HCT116 (cell line): ENCODE results near the gene ADAM11.

ENCODE experiments used
- CEBPB ChIP-seq: IDR thresholded peaks from 2 replicates; pipeline ENCODE4 v1.6.1; 2012; ENCODE audit warnings: low read depth
- CTCF ChIP-seq, 3 experiments: fragments of 200-600 bp in 1 of 3; sonication (generic) in 1 of 3; IDR thresholded peaks in 2 of 3; conservative IDR thresholded peaks in 1 of 3; 2 replicates each; pipeline ENCODE4 v1.5.1; 2012 to 2017; ENCODE audit warnings: low read depth in 2 of 3, low read length in 2 of 3, antibody characterized with exemption in 1 of 3, borderline replicate concordance in 1 of 3, control low read depth in 1 of 3, mild to moderate bottlenecking in 1 of 3, mixed read lengths in 1 of 3, mixed run types in 1 of 3, moderate library complexity in 1 of 3; ENCODE audit not compliant: insufficient read depth in 1 of 3
- EZH2 ChIP-seq: fragments of 200-600 bp; sonication (generic); IDR thresholded peaks from 2 replicates; pipeline ENCODE4 v1.6.1; 2017; ENCODE audit warnings: antibody characterized with exemption, mixed run types
- EZH2phosphoT487 ChIP-seq: fragments of 200-600 bp; IDR thresholded peaks from 2 replicates; pipeline ENCODE4 v1.6.1; 2018; ENCODE audit warnings: antibody characterized with exemption, borderline replicate concordance
- FOSL1 ChIP-seq: IDR thresholded peaks from 2 replicates; pipeline ENCODE4 v1.6.1; 2012; ENCODE audit warnings: low read depth
- MAX ChIP-seq: IDR thresholded peaks from 2 replicates; pipeline ENCODE4 v1.6.1; 2012
- POLR2A ChIP-seq: IDR thresholded peaks from 2 replicates; pipeline ENCODE4 v1.7.0; 2011; ENCODE audit warnings: borderline replicate concordance; ENCODE audit not compliant: insufficient read depth, insufficient read length; ENCODE audit errors: extremely low read depth
- POLR2AphosphoS5 ChIP-seq: IDR thresholded peaks from 2 replicates; pipeline ENCODE4 v1.6.1; 2011; ENCODE audit warnings: mild to moderate bottlenecking, low read depth, low read length, moderate library complexity
- RAD21 ChIP-seq: IDR thresholded peaks from 2 replicates; pipeline ENCODE4 v1.6.1; 2012; ENCODE audit warnings: low read depth, mild to moderate bottlenecking
- SP1 ChIP-seq: IDR thresholded peaks from 2 replicates; pipeline ENCODE4 v1.6.1; 2012; ENCODE audit warnings: low read depth
- ZNF274 ChIP-seq: fragments of 200-500 bp; sonication (Bioruptor generic); IDR thresholded peaks from 2 replicates; pipeline ENCODE4 v1.6.1; 2014; ENCODE audit warnings: mild to moderate bottlenecking, low read depth, low read length, inconsistent platforms

- TF ChIP-seq CTCF (IDR thresholded peaks at IDR 0.05 in 2 of 3, conservative IDR thresholded peaks at IDR 0.05 in 1 of 3; ENCODE audit: borderline replicate concordance in 1 of 3, insufficient read depth in 1 of 3, low read depth in 2 of 3, low read length in 2 of 3) (no peak), SP1 (no peak), POLR2A (no peak), EZH2 (no peak), CEBPB (no peak), POLR2AphosphoS5 (no peak), RAD21 (no peak), MAX (no peak), ZNF274 (no peak), FOSL1 (no peak), EZH2phosphoT487 (no peak)
Observed at GRCh38 chr17:44752953-44753861, 5.6 kb upstream of the ADAM11 start.
